Stimulated activated CD8-positive, alpha-beta memory T cell treated with anti-CD3 and anti-CD28 coated beads, Interleukin-4, amount 100 ng/mL, for 24 hours (primary cell): ENCODE results near the gene ELOF1.
A peak's percentile ranks its signal among the peaks of the same experiment; 100 is the strongest.

ENCODE experiments used
- DNase-seq: peaks from one replicate; pipeline ENCODE4 v3.0.0-alpha.2; 2020; ENCODE audit warnings: low read depth

The ELOF1 gene

DNA sequence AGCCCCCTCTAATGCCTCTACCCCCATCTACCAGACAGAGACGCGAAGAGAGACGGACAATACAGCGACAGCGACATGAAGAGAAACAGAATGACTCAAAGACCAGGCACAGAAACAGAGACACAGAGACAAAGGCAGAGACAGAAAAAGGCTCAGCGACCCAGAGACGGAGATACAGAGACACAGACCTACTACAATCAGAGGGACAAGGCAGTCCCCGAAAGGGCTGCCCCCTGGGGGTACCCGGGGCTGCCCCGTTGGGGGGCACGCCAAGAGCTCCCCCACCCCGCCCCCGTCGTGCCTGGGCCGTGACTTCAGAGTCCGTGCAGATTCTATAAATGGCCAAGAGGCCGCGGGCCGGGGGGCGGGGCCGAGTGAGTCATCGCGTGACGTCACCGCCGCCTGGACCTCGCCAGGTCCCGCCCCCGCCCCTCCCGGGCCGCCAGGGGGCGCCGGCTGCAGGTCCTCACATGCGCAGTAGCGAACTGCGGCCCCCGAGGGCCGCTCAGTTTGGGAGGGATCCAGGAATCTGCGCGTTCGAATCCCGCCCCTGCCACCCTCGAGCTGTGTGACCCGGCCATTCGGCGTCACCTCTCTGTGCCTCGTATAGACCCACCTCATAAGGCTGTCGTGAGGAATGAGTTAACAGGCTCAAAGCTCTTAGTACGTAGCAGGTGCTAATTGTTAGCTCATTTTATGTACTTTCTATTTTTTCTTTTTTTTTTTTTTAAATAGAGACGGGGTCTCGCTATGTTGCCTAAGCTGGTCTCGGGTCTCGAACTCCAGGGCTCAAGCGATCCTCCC is 23.0 kb downstream of the ELOF1 start:
- peak; percentile 83 for DNase-seq

- no peak for DNase-seq
Observed at GRCh38 chr19:11534948-11535347, 24.1 kb downstream of the ELOF1 start.

- DNase-seq: no peak
Observed at GRCh38 chr19:11534538-11534937, 24.5 kb downstream of the ELOF1 start.

- no peak for DNase-seq
Observed at GRCh38 chr19:11530432-11530831, 28.6 kb downstream of the ELOF1 start.

DNA sequence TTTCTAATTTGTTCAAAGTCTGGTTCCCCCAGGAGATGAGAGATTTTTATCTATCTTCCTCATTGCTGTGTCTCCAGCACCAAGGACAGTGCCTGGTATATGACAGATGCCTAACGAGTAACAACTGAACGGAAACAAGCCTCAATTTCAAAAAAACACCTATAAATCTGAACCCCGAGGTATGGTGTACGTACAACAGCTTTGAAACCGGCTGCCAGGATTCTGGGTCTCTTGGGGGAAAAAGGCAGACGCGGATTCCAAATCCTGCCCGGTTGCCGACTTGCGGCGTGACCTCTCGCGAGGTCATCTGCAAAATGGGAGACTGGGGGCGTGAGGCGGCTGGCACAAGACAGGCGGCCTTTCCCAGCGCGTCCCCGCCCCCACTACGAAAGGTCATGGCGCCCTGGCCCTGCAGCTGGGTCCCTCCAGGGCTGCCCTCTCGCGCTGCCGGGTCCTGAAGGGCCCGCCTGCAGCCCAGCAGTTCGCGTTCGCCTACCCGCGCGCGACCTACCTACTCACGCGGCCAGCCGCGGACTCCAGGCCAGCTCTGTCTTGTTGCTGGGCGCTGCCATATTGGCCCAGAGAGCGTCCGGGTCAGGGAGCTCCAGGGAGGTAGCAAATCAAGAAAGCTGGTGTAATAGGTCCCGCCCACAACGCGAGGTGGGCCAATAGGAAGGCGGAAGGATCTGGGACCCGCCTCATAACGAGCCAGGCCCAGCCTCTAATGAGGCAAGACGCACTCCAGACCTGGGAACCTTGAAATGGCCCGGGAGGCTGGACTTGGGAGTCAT is 30.3 kb downstream of the ELOF1 start, which contains the start of gene ECSIT:
TSS of gene ECSIT (minus strand) at position 584 of the 791 bp plus-strand sequence. CDS start 9,964 bp downstream, outside the sequence.
- peak; percentile 86 for DNase-seq

- no peak for DNase-seq
Observed at GRCh38 chr19:11519138-11519537, 39.9 kb downstream of the ELOF1 start.

DNA sequence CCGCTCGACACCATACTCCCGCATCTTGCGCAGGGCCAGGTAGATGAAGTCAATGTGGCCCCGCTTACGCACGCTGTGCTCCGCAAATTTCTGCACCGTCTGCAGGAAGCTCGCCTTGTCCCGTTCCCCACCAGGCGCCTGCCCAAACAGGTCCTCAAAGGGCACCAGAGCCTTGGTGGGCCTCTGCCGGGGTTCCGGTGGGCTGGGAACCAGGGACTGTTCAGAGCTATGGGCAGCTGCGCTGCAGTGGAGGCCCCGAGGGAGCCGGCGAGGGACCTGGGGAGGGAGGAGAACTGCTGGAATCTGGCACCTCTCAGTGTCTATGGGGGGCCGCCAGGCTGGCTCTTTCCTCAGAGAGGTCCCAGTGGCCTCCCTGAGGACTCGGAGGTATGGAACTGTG is 45.1 kb downstream of the ELOF1 start:
- no peak for DNase-seq

DNA sequence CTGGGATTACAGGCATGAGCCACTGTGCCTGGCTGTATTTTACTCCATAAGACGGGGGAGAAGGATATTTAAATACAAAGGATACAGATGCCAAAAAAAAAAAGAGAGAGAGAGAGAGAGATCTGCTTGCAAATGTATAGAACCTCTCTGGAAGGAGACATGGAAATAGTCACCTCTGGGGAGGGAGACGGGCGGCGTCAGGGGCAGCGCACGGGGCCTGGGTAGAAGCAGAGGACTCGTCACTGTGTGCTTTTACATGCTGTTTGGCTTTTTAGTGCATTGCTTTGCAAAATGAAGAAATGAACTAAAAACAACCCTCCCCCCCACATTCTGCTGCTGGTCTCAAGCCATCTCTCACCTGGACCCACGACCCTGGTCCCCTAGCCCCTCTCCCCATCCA is 48.6 kb downstream of the ELOF1 start:
- DNase-seq: no peak

GRCh38 chr19:11507370-11508078 is 51.5 kb downstream of the ELOF1 start:
- DNase-seq: no peak

GRCh38 chr19:11506967-11507366 is 52.1 kb downstream of the ELOF1 start:
- DNase-seq: no peak

DNA sequence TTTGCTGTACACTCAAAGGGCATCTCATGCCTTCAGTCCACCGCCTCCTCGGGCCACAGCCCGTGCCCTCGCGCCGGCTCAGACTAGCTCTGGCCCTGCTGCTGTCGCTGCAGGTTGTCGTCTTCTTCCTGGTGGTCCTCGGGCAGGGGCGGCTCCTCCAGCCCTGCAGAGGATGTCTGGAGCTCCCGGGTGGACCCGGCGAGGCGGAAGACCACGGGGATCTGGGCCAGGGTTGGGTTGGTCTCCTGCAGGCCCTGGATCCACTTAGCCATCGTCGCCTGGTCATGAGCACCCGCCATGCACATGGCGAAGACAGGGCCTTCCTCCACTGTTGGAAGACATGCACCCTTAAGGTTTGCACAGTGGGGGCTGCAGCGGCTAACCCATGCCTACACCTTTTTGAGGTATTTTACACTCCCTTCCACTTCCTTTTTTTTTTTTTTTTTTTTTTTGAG is 52.9 kb downstream of the ELOF1 start:
- DNase-seq: no peak

DNA sequence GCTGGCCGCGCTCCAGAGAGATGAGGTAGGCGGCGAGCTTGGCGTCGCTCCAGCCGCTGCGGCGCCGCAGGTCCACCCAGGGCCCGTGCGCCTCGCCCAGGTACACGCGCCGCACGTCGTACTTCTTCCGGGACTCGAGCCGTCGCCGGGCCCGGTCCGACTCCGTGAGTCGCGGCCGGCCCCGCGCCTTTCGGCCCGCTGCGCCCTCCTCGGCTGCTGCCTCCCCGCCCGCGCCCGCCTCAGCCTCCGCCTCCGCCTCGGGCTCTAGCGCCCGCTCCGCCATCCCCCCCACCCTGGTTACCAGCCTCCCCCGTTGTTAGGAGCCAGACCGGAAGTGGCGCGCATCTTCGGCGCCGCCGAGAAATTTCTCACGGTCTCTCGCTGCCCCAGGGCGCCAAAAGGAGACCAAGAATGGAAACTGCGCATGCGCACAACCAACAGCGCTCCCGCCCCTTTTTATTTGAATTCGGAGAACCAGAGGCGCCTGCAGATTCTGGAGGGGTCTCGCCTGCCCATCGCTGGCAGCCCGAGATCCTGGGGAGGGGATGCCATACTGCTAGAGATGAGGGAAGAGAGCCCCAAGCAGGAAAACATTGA is 53.4 kb downstream of the ELOF1 start, which contains the start of gene ZNF653:
TSS of gene ZNF653 (minus strand) at position 336 of the 597 bp plus-strand sequence. CDS start at position 283, 53 bp downstream.
- DNase-seq: peak; percentile 91

GRCh38 chr19:11505032-11505503 is 54.0 kb downstream of the ELOF1 start:
- peak; percentile 93 for DNase-seq

DNA sequence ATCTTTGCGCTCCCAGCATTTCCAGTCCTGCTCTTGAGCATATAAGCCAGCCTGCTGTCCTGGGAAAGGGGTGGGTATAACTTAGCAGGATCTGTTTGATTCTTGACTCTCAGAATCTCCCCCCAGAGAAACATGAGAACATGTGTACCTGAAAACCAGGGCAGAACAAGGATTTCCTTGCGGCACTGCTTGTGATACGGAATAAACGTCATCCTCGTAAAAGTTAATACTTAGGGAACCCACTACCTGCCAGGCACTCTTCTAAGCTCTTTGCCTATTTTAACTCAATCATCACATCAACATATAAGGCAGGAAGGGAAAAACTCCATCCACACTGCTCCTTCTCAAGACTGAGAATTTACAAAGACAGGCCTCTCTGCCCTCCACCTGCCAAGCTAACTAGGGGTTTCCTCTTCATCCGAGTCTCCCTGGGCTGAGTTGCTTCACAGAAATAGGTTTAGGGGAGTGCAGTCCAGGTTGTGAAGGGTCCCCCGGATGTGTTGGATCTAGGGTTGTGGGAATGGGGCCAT is 54.5 kb downstream of the ELOF1 start:
- DNase-seq: no peak
